ENCODE measurements around the gene MUC5B.

MUC5B gene

GRCh38 chr11:1304380-1304779, 81.5 kb downstream of the MUC5B start:
- no peak for TF ChIP-seq CTCF (conservative IDR thresholded peaks at IDR 0.05; ENCODE audit: low read depth, low read length)
- no peak for DNase-seq (ENCODE audit: low read depth)
- no peak overlapping the region for H3K4me3 ChIP-seq (ENCODE audit: low read length)

DNA sequence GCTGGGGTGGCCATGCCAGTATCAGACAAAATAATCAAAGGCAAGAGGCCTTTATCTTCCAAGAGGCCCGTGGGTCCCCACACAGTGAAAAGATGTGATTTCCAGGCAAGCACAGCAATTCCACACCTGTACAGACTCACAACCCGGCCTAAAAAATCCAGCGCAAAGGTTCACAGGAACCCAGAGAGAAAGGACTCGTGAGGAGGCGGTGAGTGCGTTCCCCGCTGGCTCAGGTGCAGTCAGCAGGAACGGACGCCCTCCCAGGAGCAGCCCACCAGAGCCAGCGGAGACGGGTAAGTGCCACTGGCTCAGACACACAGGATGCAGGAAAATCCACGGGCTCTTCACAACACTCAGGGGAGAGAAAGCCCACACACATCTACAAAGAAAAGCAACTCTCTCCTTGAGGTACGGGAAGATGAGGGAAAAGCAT, 82.2 kb downstream of the MUC5B start:
- no peak for TF ChIP-seq CTCF (conservative IDR thresholded peaks at IDR 0.05; ENCODE audit: low read depth, low read length)
- H3K4me3 ChIP-seq (ENCODE audit: low read length), result no peak overlapping the region
- no peak for DNase-seq (ENCODE audit: low read depth)

- DNase-seq (ENCODE audit: low read depth), result no peak
- TF ChIP-seq CTCF (conservative IDR thresholded peaks at IDR 0.05; ENCODE audit: low read depth, low read length), result no peak
- H3K4me3 ChIP-seq (ENCODE audit: low read length), result no peak overlapping the region
Measured at GRCh38 chr11:1305501-1306056, 82.7 kb downstream of the MUC5B start.

GRCh38 chr11:1306186-1307162, 83.6 kb downstream of the MUC5B start:
- DNase-seq (ENCODE audit: low read depth), result no peak
- no peak overlapping the region for H3K4me3 ChIP-seq (ENCODE audit: low read length)
- no peak for TF ChIP-seq CTCF (conservative IDR thresholded peaks at IDR 0.05; ENCODE audit: low read depth, low read length)

GRCh38 chr11:1307163-1307870, 84.5 kb downstream of the MUC5B start:
- no peak for DNase-seq (ENCODE audit: low read depth)
- H3K4me3 ChIP-seq (ENCODE audit: low read length), result no peak overlapping the region
- TF ChIP-seq CTCF (conservative IDR thresholded peaks at IDR 0.05; ENCODE audit: low read depth, low read length), result no peak

DNA sequence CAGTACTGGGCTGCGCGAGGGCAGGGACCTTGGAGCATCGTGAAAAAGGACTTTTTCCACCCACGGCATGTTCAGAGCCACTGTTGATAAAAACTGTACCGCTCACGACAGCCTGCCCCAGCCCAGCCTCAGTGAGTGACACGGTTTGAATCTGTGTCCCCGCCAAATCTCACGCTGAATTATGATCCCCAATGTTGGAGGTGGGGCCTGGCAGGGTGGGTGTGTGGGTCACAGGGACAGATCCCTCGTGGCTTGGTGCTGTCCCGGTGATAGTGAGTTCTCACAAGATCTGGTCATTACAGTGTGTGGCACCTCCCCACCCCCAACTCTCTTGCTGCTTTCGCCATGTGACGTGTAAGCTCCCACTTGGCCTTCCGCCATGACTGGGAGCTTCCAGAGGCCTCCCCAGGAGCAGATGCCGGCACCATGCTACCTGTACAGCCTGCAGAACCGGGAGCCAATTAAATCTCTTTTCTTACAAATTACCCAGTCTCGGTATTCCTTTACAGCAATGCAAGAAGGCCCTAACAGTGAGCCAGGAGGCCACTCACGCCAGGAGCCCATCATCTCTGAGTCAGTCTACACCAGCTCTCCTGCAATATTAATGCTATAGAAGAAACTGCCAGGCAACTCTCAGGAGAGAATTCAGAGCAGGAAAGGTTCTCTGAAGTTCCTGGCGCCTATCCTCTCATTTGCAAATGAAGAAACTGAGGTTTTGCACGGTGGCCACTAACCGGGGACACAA, 85.3 kb downstream of the MUC5B start:
- TF ChIP-seq CTCF (conservative IDR thresholded peaks at IDR 0.05; ENCODE audit: low read depth, low read length), result no peak
- no peak for DNase-seq (ENCODE audit: low read depth)

More for the DNA sequence above, 85.3 kb downstream of the MUC5B start:
- peak overlapping the region; percentile 64 for H3K4me3 ChIP-seq (ENCODE audit: low read length)

All from retinal pigment epithelial cell (primary cell).